ENCODE data around the gene EXOC3L4.

The EXOC3L4 gene

DNA sequence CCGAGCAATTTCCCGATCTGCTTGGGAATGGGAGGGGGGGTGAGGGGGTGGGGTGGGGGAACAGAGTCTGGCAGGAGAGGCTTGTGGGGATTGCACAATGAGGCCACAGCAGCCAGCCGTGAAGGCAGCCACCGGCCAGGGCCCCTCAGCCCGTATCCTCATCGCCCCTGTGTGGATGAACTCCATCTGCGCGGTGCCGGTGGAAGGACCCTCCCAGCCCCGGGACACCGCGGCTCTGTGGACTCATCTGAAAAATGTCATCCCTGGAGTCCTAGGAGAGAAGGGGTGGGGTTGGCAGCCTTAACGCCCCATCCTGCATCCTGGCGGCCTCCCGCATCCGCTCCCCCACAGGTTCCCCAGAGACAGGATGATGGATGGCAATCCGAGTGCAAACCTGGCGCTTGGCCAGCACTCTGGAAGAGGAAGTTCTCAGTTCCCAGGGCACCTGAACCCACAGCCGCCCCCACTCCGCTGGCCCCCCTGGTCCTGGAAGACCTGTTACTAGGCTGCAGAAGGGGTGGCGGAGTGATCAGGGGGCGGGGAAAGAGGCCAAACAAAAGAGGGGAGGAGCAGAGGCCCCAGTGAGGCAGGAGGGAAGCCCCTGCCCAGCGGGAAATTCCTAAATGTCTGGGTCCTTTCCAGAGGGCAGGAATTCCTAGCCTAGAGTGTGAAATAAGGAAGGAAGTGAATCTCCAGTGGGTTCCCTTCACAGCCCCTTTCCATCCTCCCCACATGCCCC, 27.5 kb downstream of the EXOC3L4 start:
- peak; percentile 97 for DNase-seq (ENCODE audit: low spot score)

DNA sequence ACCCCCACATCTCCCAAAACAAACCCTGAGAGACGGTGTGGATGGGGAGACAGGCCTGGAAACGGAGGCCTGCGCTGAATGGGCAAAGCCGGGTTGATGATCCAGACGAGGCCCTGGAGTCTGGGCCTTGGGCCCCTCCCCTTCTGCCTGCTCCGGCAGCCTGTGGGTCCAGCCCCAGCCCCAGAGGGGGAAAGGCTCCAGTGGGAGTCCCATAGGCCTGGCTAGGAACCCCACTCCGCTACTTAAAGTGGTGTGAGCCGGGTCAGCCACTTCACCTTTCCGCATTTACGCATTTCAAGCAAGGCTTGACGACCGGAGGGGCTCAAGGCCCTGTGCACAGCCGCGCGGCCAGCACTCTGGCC, 28.0 kb downstream of the EXOC3L4 start:
- no peak for DNase-seq (ENCODE audit: low spot score)

DNA sequence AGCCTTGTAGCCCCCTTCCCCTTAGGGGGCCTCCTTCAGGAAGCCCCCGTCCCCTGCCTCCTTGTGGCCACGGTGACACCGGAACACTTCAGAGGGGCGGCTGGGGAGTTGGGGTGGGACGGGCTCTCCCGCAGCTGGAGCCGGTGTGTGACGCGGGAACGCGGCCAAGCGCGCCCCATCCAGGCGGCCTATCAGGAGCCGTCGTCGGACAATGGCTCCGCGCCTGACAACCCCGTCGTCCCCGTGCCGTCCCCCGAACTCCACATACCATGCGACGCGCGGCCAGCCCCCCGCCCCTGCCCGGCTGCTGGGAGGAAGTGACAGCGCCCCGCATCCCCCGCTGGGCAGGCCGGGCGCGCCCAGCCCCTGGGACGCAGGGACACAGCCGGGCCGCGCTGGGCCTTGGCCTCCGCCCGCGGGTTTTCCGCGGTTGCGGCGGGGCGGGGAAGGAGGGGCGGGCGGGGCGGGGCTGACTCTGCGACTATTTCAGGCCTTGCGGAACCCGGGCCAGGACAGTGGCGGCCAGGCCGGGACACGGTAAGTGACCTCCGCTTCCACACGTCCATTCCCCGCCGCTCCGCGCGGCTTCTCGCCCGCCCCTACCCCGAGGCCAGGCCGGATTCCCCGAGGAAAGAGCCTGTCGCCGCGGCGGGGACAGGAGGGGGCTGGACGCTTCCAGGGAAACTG, 28.6 kb downstream of the EXOC3L4 start, which contains the start of gene TNFAIP2:
TNFAIP2 (plus strand) TSS at position 515 of the 687 bp plus-strand sequence. CDS start 2,997 bp downstream, outside the sequence.
- no peak for DNase-seq (ENCODE audit: low spot score)

DNA sequence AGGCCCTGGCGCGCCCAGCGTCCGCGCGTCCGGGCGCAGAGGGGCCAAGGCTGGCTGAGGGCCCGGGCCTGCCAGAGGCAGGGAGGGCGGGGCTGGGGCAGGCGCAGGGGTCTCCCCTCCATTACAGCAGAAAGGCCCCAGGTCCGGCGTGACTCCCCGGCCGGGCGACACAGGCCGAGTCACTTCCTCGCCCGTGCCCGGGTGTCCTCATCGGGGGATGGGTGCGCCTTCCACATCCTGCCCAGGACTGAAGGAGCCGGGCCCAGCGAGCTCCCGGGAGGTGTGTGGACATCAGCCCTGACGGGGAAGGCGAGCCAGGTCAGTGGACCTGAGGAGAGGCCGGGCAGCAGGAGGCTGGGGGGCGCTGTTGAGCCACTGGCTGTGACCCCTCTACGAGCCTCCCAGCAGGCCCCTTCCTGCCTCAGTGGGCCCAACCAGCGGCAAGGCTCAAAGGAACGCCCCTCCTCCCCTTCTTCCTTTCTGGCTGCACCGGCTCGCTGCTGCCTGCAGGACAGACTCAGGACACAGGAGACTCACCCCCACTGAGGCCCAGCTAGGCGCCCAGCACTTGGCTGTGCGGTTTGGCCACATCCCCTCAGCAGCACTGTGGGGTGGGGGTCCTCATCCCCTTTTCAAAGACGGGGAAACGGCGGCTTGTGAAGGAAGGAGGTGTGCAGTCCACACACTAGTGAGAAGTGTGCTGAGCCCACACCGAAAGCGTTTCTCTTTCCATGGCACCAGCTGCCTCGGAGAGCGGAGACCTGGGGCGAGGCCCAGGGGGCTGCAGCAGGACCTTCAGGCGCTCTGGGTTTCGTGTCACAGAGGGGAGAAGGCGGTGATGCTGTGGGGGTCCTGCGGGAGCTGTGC, 29.3 kb downstream of the EXOC3L4 start:
- peak; percentile 79 for DNase-seq (ENCODE audit: low spot score)

DNA sequence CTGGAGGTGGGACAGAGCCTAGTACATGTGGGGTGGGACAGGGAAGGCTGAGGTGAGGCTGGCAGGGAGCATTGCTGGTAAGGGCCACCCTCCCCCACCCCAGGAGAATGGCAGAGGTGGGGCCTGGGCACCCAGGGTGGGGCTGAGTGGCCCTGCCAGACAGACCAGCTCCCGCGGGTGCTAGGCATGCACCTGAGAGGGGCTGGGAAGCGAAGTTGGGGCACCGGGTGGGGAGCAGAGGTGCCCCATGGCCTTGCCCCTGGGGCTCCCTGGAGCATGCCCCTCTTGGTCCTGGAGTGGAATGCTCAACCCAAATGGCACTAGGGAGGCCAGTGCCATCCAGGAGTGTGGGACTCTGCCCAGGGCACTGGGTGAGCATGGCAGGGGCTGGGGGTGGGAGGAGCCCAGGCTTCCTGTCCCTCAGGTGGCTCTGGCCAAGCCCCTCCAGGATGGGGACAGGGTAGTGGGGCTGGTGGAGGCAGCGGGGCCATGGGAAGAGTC, 30.0 kb downstream of the EXOC3L4 start:
- no peak for DNase-seq (ENCODE audit: low spot score)

DNA sequence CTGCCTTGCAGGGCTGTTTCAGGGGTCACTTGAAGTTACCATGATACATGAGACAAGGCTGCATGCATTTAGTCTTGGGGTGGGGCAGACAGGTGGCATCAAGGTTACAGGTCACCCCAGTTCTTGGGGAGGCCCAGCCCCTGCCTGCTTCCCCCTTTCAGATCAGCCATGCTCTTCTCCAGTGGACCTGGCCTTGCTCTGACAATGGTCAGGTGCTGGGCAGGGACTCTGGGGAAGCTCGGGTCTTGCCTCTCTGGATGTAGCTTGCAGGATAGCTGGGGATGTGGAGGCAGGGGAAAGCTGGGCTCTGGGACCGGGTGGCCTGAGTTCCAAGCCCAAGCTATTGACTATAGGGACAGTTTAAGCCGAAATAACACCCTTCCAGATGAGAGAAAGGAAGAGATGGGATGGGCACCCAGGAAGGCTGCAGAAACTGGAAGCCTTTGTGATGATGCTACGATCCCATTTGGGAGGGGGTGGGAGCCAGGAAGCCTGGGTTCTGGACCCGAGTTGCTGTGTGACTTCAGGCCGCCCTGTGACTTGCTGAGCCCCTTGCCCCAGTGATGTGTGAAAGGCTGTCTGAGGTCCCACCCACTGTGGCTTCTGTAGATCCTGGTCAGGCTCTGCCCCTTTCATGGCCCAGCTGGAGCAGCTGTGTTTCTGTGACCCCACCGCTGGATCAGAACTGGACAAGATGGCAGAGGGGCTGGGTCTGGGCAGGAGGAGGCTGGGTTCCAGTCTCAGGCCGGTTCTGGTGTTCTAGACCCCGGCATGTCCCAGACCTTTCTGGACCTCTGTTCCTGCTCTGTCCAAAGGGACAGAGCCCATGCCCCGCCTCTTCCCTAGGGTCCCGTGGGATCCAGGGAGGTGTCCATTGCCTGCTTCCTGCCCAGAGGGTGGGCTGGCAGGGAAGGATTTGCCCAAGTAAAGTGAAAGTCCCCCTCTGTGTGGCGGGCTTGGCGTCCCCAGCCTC, 30.9 kb downstream of the EXOC3L4 start:
- no peak for DNase-seq (ENCODE audit: low spot score)

DNA sequence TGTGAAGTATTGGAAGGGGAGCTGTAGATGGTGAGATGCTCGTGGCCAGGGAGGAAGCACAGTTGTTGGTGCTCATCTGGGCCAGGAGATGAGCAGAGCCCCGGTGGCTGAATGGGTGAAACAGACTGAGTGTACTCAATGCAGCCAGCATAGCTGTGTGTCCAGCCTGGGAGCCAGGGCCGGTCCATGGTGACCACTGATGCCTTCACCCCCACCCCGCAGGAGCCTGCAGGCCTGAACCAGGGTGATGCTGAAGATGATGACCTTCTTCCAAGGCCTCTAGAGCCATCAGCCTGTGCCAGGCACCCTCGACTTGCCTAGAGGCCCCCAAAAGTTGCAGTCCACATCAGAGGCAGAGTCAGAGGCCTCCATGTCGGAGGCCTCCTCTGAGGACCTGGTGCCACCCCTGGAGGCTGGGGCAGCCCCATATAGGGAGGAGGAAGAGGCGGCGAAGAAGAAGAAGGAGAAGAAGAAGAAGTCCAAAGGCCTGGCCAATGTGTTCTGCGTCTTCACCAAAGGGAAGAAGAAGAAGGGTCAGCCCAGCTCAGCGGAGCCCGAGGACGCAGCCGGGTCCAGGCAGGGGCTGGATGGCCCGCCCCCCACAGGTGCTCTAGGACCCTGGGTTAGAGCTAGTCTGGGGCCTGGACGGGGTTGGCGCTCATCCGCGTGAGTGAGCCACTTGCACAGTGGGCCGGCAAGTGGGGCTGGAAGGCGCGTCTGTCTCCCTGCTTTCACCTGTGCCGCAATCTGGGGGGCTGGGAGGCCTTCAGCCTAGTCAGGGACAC, 31.8 kb downstream of the EXOC3L4 start:
- DNase-seq (ENCODE audit: low spot score) = no peak

DNA sequence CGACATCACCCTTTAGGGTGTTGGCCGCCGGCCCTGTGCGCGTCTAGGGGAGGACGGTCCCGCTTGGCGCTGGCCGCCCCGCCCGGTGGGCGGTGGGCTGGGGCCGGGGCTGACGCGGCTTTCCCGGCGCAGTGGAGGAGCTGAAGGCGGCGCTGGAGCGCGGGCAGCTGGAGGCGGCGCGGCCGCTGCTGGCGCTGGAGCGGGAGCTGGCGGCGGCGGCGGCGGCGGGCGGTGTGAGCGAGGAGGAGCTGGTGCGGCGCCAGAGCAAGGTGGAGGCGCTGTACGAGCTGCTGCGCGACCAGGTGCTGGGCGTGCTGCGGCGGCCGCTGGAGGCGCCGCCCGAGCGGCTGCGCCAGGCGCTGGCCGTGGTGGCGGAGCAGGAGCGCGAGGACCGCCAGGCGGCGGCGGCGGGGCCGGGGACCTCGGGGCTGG, 32.4 kb downstream of the EXOC3L4 start:
- DNase-seq (ENCODE audit: low spot score) = no peak

DNA sequence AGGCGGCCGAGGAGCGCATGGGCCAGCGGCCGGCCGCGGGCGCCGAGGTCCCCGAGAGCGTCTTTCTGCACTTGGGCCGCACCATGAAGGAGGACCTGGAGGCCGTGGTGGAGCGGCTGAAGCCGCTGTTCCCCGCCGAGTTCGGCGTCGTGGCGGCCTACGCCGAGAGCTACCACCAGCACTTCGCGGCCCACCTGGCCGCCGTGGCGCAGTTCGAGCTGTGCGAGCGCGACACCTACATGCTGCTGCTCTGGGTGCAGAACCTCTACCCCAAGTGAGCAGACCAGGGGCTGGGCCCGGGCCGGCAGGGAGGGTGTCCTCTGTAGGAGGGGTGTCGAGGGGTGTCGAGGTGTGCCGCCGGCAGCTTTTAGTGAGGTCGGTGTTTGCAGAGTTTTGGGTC, 32.8 kb downstream of the EXOC3L4 start:
- DNase-seq (ENCODE audit: low spot score) = no peak

DNA sequence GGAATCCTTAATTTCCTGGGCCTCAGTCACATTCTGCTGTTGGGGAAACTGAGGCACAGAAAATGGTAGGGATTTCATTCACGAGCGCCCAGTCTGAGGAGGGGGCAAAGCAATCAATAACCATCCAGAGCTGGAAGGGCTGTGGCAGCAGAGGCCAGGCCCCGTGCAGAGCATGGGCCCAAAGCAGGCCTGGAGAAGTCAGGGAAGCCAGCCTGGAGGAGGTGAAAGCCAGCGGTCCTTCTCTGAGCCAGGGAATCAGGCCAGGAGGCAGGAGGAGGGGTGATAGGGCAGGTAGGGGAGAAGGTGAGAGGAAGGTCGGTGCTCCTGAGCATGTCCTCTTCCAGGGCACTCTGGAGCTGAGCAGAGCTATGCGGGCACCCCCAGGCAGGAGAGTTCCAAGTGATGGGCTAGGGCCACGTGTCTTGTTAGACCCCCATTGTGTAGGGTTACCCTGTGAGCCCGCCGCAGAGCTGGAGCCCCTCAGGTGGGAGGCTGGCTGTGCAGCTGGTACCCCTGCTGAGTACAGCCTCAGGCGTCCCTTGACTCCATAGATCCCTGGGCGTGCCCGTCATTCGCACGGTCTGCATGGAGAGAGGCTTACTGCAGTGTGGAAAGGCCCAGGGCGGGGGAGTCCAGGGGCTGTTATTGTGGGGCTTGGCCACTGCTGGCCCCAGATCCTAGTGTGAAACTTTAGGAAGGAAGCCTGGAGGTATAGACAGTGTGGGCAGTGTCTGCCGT, 33.5 kb downstream of the EXOC3L4 start:
- no peak for DNase-seq (ENCODE audit: low spot score)

DNA sequence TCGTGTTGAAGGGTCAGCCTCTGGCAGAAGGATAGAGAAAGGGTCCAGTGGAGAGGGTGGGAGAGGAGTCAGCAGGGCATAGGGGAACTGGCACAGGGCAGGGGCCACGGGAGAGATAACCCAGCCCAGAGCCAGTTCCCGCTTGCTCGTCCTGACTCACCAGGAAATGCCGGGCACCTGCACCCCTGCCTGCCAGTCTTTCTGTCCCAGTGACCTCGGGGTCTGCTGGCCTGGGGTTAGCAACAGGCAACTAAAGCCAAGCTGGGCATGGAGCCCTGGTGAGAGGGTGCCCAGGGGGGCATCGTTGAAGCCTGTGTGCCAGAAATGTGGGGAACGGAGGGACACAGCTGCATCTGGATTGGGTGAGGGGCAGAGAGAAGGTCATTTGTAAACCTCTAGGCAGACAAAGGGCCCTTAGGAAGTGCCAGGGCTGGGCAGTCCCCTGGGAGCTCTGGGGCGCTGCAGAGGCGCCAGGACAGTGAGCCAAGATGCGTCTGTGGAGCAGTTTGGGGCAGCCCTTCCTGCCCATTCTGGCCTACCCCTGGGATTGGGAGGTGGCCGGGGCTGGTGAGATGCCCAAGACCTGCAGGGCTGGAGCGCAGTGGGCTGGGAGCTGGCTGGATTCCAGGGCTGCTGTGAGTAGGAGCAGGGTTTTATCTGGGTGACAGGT, 34.2 kb downstream of the EXOC3L4 start:
- no peak for DNase-seq (ENCODE audit: low spot score)

DNA sequence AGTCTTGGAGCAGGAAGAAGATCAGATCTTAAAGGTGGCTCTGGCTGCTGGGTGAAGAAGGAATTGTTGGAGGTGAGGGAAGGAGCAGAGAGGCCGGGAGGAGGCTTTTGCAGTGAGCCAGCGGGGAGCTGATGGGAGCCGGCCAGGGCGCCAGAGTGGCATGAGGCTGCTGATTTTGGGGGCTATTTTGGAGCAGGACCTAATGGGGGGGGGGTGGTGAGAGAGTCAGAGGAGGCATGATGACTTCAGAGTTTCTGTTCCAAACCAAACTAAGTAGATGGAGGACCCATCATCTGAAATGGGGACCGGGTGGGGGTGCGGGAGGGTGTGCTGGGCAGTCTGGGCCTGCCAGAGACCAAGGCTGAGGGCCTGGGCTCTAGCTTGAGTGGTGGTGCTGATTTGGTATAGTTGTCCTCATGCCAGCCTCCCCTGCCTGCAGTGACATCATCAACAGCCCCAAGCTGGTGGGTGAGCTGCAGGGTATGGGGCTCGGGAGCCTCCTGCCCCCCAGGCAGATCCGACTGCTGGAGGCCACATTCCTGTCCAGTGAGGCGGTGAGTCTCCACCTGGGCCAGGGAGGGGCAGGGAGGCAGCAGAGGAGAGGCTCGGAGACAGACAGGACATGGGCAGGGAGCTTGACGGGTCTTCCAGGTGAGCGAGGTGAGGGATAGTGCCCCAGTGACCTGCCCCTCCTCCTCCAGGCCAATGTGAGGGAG, 34.9 kb downstream of the EXOC3L4 start:
- DNase-seq (ENCODE audit: low spot score) = no peak

DNA sequence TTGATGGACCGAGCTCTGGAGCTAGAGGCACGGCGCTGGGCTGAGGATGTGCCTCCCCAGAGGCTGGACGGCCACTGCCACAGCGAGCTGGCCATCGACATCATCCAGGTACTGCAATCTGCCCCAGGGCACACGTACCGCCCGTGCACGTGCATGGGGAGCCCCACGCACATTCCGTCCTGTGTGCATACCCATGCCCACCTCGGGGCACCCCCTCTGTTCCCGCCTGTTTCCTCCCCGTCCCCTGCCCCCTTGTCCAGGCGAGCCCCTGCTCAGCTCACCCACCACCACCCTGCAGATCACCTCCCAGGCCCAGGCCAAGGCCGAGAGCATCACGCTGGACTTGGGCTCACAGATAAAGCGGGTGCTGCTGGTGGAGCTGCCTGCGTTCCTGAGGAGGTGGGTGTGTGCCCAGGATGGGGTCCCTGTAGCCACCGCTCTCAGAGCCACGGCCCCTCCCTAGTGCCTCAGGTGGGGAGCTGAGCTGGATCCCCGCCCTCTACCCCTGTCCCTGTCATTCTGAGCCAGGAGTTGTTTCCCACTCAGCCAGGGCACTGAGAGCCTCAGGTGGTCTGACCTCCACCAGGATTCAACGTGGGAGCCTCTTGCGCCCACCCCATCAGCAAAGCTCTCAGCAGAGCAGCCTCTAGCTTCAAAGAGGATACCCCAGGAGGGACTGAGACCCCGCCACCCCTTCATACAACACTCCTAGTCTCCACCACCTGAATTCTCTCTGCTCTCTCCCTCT, 35.7 kb downstream of the EXOC3L4 start:
- no peak for DNase-seq (ENCODE audit: low spot score)

DNA sequence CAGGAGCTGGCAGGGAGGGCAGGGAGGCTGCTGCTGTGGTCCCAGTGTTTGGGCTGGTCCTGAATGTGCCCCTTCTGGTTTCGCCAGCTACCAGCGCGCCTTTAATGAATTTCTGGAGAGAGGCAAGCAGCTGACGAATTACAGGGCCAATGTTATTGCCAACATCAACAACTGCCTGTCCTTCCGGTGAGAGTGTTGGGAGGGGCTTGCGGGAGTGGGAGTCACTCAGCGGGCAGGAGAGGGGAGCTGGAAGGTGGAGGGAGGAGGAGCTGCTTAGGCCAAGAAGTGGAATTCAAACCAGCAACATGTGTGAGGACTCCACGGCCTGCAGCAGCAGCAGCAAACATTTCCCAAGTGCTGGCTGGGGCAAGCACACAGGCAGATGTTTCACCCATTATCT, 36.4 kb downstream of the EXOC3L4 start:
- DNase-seq (ENCODE audit: low spot score) = no peak

DNA sequence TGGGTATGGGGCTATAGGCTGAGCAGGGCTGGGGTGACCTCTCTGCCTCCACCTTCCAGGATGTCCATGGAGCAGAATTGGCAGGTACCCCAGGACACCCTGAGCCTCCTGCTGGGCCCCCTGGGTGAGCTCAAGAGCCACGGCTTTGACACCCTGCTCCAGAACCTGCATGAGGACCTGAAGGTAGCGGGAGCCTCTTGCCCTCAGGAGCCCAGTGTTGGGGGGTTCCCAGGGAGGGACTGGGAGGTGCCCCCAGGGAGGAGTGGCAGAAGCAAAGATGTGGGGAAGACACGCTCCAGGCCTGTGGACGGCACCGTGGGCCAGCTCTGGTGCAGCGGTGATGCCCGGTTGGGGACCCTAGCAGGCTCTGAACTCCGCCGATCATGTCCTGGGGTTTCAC, 37.1 kb downstream of the EXOC3L4 start:
- no peak for DNase-seq (ENCODE audit: low spot score)

DNA sequence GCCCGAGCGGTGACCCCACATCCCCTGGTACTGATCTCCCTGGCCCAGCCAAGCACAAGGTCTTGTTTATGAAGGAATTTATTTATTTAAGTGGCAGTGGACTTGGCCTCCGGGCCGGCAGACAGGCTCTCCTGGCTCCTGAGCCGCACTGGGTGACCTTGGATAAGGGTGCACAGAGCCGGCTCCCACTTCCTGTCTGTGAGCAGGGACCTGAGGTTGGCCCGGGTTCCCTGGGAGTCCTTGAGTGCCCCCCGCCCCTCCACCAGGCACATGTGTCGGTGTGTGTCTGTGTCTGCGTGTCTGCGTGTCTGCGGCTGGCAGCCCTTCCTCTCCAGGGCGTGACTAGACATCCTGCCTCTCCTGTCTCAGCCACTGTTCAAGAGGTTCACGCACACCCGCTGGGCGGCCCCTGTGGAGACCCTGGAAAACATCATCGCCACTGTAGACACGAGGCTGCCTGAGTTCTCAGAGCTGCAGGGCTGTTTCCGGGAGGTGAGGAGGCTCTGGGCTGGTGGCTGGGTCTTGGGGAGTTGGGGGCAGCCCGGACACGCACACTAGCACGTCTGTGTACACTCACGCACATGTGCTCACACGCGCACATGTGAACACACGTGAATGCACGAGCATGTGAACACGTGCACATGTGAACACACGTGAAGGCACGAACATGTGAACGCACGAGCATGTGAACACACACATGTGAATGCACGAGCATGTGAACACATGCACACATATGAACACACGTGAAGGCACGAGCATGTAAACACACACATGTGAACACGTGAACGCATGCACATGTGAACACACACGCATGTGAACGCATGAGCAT, 38.1 kb downstream of the EXOC3L4 start:
- no peak for DNase-seq (ENCODE audit: low spot score)
